Stomach (tissue), 4 donors: Measurements from ENCODE around the gene TNNI3K.

Experiments
- CTCF ChIP-seq, 7 experiments: fragments of 450-650 bp in 4 of 7; fragments of 200-600 bp in 3 of 7; sonication (generic) in 3 of 7; IDR thresholded peaks; one replicate each; pipeline ENCODE4 v1.5.1; 2016 to 2019; ENCODE audit warnings: antibody characterized with exemption in 7 of 7, control low read depth in 2 of 7, mild to moderate bottlenecking in 1 of 7
- POLR2A ChIP-seq, 4 donors: fragments of 450-650 bp; IDR thresholded peaks; one replicate each; pipeline ENCODE4 v1.6.1; 2016; ENCODE audit warnings: antibody characterized with exemption in 4 of 4, control low read depth in 2 of 4, mild to moderate bottlenecking in 1 of 4, moderate library complexity in 1 of 4
- POLR2AphosphoS5 ChIP-seq, 3 donors: sonication (generic); formaldehyde crosslinking; IDR thresholded peaks; one replicate each; pipeline ENCODE4 v1.6.1; 2016; ENCODE audit warnings: antibody characterized with exemption in 3 of 3

- TF ChIP-seq POLR2A (IDR thresholded peaks at IDR 0.05) (no peak), CTCF (IDR thresholded peaks at IDR 0.05) (no peak), POLR2AphosphoS5 (IDR thresholded peaks at IDR 0.05) (no peak)
Observed at GRCh38 chr1:74357756-74358155, 122.6 kb downstream of the TNNI3K start.
